HFFc6 (cell line): ENCODE results near the gene SLC18A2. TPM values are rescaled to one million over a fixed set of nuclear protein-coding genes. Genes with fewer than 3 reads are reported as not detected.

Experiments used
- DNase-seq: peaks from one replicate; pipeline ENCODE4 v3.0.0-alpha.2; 2018
- H3K27ac Mint-ChIP-seq: 2 replicates; pipeline ENCODE4 v1.8.0; 2020; ENCODE audit warnings: mild to moderate bottlenecking, mixed read lengths
- H3K27me3 Mint-ChIP-seq: 2 replicates; pipeline ENCODE4 v1.8.0; 2021; ENCODE audit warnings: mild to moderate bottlenecking, moderate library complexity, mixed read lengths; ENCODE audit not compliant: insufficient read depth
- H3K36me3 Mint-ChIP-seq: 2 replicates; pipeline ENCODE4 v1.8.0; 2021; ENCODE audit warnings: low read depth, mixed read lengths
- H3K4me1 Mint-ChIP-seq: 2 replicates; pipeline ENCODE4 v1.8.0; 2020; ENCODE audit warnings: low read depth, mixed read lengths
- H3K4me3 Mint-ChIP-seq: 2 replicates; pipeline ENCODE4 v1.8.0; 2020; ENCODE audit warnings: mild to moderate bottlenecking, moderate library complexity, mixed read lengths
- H3K9me3 Mint-ChIP-seq: 2 replicates; pipeline ENCODE4 v1.8.0; 2020; ENCODE audit warnings: mild to moderate bottlenecking, mixed read lengths
- CTCF ChIP-seq: fragments of 200-600 bp; sonication (generic); IDR thresholded peaks from 2 replicates; pipeline ENCODE4 v1.5.0; 2021; ENCODE audit warnings: antibody characterized with exemption, mild to moderate bottlenecking
- total RNA-seq, 6 experiments: library from RNA; stranded (reverse); fragmentation: NEBNext Ultra II Directional; extraction: Animal tissue kit (Norgen Biotek cat#: 25700); gene quantifications; 2 replicates in 1 of 6; 3 replicates in 5 of 6; pipeline ENCODE4 v1.2.3, GENCODE V29; 2021

The SLC18A2 gene
- total RNA-seq, 6 experiments from 2014 or later, result not detected

- peak; percentile 73 for TF ChIP-seq CTCF
- no peak overlapping the region for H3K4me3 Mint-ChIP-seq
- no peaks in the 10 kb centered on the region for H3K36me3 Mint-ChIP-seq
- peak; percentile 13 for DNase-seq
- H3K27me3 Mint-ChIP-seq, result no peaks in the 10 kb centered on the region; the same call in 1 of the 2 replicates
- peaks cover 8% of the 10 kb centered on the region; the same call in 1 of the 2 replicates for H3K4me1 Mint-ChIP-seq
- H3K27ac Mint-ChIP-seq, result no peak overlapping the region
- no peaks in the 10 kb centered on the region for H3K9me3 Mint-ChIP-seq
Measured at GRCh38 chr10:117318909-117319308, 78.0 kb downstream of the SLC18A2 start.

GRCh38 chr10:117320050-117320665, 79.2 kb downstream of the SLC18A2 start:
- DNase-seq, result peak; percentile 5
- H3K27me3 Mint-ChIP-seq, result no peaks in the 10 kb centered on the region; the same call in 1 of the 2 replicates
- no peaks in the 10 kb centered on the region for H3K36me3 Mint-ChIP-seq
- H3K9me3 Mint-ChIP-seq, result no peaks in the 10 kb centered on the region
- peak; percentile 77 for TF ChIP-seq CTCF
- H3K4me3 Mint-ChIP-seq, result no peak overlapping the region
- no peak overlapping the region for H3K27ac Mint-ChIP-seq
- peaks cover 8% of the 10 kb centered on the region; the same call in 1 of the 2 replicates for H3K4me1 Mint-ChIP-seq

DNA sequence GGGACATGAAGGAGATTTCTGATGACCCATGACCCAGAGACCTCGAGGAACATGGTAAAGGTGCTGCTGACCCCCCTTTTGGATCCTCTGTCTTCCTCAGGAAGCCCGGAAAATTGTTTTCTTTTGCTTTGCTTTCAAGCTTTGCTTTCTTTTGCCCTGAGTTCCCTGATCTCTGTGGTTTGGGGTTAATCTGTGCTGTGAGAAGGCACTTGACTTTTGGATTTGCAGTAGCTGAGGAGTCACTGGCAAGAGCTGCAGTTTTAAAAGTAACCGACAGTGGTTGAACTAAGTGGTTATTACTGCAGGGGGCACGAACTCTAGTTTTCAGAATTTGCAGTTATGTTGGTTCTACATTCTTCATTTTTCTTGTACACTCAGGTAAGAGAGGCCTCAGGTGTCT, 81.3 kb downstream of the SLC18A2 start:
- H3K4me1 Mint-ChIP-seq, result peaks cover 8% of the 10 kb centered on the region; the same call in 1 of the 2 replicates
- H3K36me3 Mint-ChIP-seq, result peaks cover 5% of the 10 kb centered on the region; the same call in 1 of the 2 replicates
- no peak overlapping the region for H3K27ac Mint-ChIP-seq
- no peaks in the 10 kb centered on the region for H3K9me3 Mint-ChIP-seq
- no peak for DNase-seq
- TF ChIP-seq CTCF, result no peak
- no peaks in the 10 kb centered on the region for H3K27me3 Mint-ChIP-seq
- H3K4me3 Mint-ChIP-seq, result no peak overlapping the region

DNA sequence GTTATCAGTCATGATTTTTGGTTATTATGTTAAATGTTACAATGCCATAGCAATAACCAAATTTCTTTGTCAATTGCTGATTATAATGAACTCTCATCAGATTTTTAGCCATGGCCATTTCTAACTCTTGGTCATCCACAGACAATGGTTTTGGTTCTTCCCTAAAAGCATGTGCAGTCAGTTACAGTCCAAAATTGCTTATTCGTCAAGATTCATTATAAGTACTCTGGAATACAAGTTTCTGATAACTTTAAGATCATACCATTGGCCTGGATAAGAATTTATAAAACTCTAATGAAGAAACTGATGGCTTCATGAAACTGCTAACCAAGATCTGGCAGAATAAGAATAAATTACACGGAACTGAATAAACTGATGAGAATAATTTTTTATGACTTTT, 83.5 kb downstream of the SLC18A2 start:
- no peak overlapping the region for H3K27ac Mint-ChIP-seq
- peaks cover 5% of the 10 kb centered on the region; the same call in 1 of the 2 replicates for H3K36me3 Mint-ChIP-seq
- TF ChIP-seq CTCF, result no peak
- H3K27me3 Mint-ChIP-seq, result no peaks in the 10 kb centered on the region
- no peak overlapping the region for H3K4me3 Mint-ChIP-seq
- H3K4me1 Mint-ChIP-seq, result peaks cover 8% of the 10 kb centered on the region; the same call in 1 of the 2 replicates
- no peaks in the 10 kb centered on the region for H3K9me3 Mint-ChIP-seq
- no peak for DNase-seq

- Mint-ChIP-seq H3K4me3 (no peak overlapping the region), H3K9me3 (no peaks in the 10 kb centered on the region), H3K4me1 (peaks cover 4% of the 10 kb centered on the region; the same call in 1 of the 2 replicates), H3K27ac (no peak overlapping the region), H3K36me3 (peaks cover 5% of the 10 kb centered on the region; the same call in 1 of the 2 replicates), H3K27me3 (no peaks in the 10 kb centered on the region)
- DNase-seq, result no peak
- no peak for TF ChIP-seq CTCF
Measured at GRCh38 chr10:117327262-117327661, 86.3 kb downstream of the SLC18A2 start.

Other genes with a start within 250 kb of the SLC18A2 start
- gene SHTN1, start 235.9 kb upstream of the SLC18A2 start, total RNA-seq, result 1 to 10 TPM; 3.4 to 6.2 (median 5.2) TPM
- not detected for gene VAX1, start 102.8 kb upstream of the SLC18A2 start, total RNA-seq
- gene KCNK18, start 43.6 kb upstream of the SLC18A2 start, total RNA-seq, result not detected
- 10 to 100 TPM; 29.9 to 32.5 (median 31.5) TPM for gene PDZD8, start 134.3 kb downstream of the SLC18A2 start, total RNA-seq